Activated B cell treated with CpG ODN at 0.5 μM for 24 hours (primary cell): ENCODE results near the gene ZNF668. TPM values are rescaled to one million over a fixed set of nuclear protein-coding genes. Genes with fewer than 3 reads are reported as not detected.

Experiments
- ATAC-seq: fragments of 200-7000 bp; cut with Tn5 transposase; one replicate; pipeline ENCODE4 v1.10.0; 2021; ENCODE audit warnings: low read depth, mild to moderate bottlenecking, moderate library complexity
- CTCF ChIA-PET: fragments of 350-600 bp; sonication (Branson Sonifier 250); formaldehyde crosslinking; loops from one replicate; lab custom pipeline; 2021; ENCODE audit warnings: antibody characterized with exemption; lab: Charles Lee
- POLR2A ChIA-PET: fragments of 350-600 bp; sonication (Branson Sonifier 250); formaldehyde crosslinking; loops from one replicate; lab custom pipeline; 2021; ENCODE audit warnings: antibody characterized with exemption; lab: Charles Lee
- DNase-seq: peaks from one replicate; pipeline ENCODE4 v3.0.0; 2022
- H3K27ac Mint-ChIP-seq: one replicate; pipeline ENCODE4 v1.8.0; 2020; ENCODE audit warnings: mixed read lengths
- H3K27me3 Mint-ChIP-seq: one replicate; pipeline ENCODE4 v1.8.0; 2021; ENCODE audit warnings: mixed read lengths
- H3K36me3 Mint-ChIP-seq: one replicate; pipeline ENCODE4 v1.8.0; 2021; ENCODE audit warnings: low read depth, mixed read lengths
- H3K4me1 Mint-ChIP-seq: one replicate; pipeline ENCODE4 v1.8.0; 2021; ENCODE audit warnings: mixed read lengths
- H3K4me3 Mint-ChIP-seq: one replicate; pipeline ENCODE4 v1.8.0; 2020; ENCODE audit warnings: mild to moderate bottlenecking, mixed read lengths
- H3K9me3 Mint-ChIP-seq: one replicate; pipeline ENCODE4 v1.8.0; 2020; ENCODE audit warnings: mixed read lengths
- intact Hi-C: fragments of 100-400 bp; cut with micrococcal nuclease; formaldehyde crosslinking; loops from one replicate; pipeline ENCODE4 v1.15.1; 2024
- total RNA-seq: library from RNA; stranded (reverse); gene quantifications from 2 replicates; pipeline ENCODE4 v1.2.3, GENCODE V29; 2022
- TF ChIP-seq, protein P1 (sequence below): fragments of 200-600 bp; IDR thresholded peaks from one replicate; pipeline ENCODE4 v1.8.0; 2022; ENCODE audit warnings: antibody characterized with exemption, mild to moderate bottlenecking

Gene ZNF668
- total RNA-seq, 1 donor from 2014 or later: 10.1 TPM

DNA sequence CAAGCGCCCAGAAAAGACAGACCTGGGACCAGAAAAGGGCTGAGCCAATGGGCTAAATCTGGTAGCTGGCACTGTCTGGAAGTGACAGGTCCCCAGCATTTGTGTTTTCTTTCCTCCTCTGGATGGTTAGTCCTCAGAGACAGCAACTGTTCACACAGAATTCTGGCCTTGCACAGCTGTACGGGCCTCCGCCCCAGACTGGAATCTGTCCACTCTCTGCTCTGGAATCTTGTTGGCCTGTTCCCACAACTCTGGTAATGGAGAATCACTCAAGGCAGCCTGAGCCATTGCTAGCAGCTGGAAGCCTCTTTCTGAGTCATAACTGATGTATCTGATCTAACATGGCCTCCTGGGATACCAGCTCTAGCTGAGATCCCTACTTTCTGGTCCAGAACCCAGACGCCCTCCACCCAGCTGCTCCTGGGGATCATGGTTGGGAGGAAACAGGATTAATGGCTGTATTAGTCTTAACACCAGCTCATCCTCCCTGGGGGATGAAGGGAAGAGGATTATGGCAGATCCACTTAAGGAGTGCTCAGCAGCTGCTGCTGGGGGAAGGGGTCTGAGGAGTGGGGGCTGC lies 9.1 kb downstream of the ZNF668 start:
- ChIA-PET CTCF (no interaction called here), POLR2A (interaction anchor here (0.5 to 2.5 kb wide), 3 partner anchors 9 to 21 kb away, joined by 3 to 8 read pairs (median 4); partner anchors contain the start of genes ZNF646 and ZNF668)
- no peaks in the 10 kb centered on the region for H3K9me3 Mint-ChIP-seq
- DNase-seq: no peak
- no peak overlapping the region for H3K27ac Mint-ChIP-seq
- H3K4me3 Mint-ChIP-seq: no peak overlapping the region
- ATAC-seq: no peak
- peaks cover 7% of the 10 kb centered on the region for H3K4me1 Mint-ChIP-seq
- H3K36me3 Mint-ChIP-seq: peaks cover 25% of the 10 kb centered on the region
- intact Hi-C loops: no loop called here
- TF ChIP-seq, protein P1, sequence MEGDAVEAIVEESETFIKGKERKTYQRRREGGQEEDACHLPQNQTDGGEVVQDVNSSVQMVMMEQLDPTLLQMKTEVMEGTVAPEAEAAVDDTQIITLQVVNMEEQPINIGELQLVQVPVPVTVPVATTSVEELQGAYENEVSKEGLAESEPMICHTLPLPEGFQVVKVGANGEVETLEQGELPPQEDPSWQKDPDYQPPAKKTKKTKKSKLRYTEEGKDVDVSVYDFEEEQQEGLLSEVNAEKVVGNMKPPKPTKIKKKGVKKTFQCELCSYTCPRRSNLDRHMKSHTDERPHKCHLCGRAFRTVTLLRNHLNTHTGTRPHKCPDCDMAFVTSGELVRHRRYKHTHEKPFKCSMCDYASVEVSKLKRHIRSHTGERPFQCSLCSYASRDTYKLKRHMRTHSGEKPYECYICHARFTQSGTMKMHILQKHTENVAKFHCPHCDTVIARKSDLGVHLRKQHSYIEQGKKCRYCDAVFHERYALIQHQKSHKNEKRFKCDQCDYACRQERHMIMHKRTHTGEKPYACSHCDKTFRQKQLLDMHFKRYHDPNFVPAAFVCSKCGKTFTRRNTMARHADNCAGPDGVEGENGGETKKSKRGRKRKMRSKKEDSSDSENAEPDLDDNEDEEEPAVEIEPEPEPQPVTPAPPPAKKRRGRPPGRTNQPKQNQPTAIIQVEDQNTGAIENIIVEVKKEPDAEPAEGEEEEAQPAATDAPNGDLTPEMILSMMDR: no peak
- no peaks in the 10 kb centered on the region for H3K27me3 Mint-ChIP-seq

DNA sequence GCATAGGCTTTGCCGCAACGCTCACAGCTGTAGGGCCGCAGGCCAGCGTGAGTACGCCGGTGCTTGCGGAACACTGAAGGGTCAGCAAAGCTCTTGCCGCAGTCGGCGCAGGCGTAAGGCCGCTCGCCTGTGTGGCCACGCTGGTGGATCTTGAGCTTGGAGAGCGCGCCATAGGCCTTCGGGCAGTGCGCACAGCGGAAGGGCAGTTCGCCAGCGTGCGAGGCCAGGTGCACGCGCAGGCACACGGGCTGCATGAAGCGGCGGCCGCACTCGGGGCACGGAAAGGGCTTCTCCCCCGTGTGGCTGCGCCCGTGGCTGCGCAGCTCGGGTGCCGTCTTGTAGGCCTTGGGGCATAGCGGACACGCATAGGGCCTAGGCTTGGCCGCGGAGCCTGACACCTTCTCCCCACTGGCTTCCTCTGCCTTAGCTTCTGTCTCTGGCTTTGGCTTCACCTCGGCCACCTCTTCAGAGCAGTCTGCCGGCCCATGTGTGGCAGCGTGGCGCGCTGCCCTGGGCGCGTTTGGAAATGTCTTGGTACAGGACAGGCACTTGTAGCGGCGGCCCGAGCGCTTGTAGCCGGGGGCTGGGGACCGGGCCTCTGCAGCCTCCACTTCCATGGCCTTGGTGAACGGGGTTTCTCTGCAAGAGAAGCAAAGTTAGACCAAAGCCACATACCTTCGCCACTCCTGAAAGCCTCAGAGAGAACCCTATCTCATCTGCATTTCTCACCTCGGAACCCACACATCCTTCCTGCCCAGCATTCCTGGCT lies 10.0 kb downstream of the ZNF668 start:
- peaks cover 27% of the 10 kb centered on the region for H3K36me3 Mint-ChIP-seq
- H3K27ac Mint-ChIP-seq: no peak overlapping the region
- H3K27me3 Mint-ChIP-seq: no peaks in the 10 kb centered on the region
- DNase-seq (no peak), ATAC-seq (no peak)
- POLR2A ChIA-PET: interaction anchor here (1.1 to 2.5 kb wide), 2 partner anchors 10 to 13 kb away, joined by 3 to 8 read pairs; partner anchors contain the start of genes ZNF646 and ZNF668
- H3K4me3 Mint-ChIP-seq: no peak overlapping the region
- H3K9me3 Mint-ChIP-seq: no peaks in the 10 kb centered on the region
- CTCF ChIA-PET: no interaction called here
- H3K4me1 Mint-ChIP-seq: peaks cover 7% of the 10 kb centered on the region
- intact Hi-C loops: no loop called here
- TF ChIP-seq, protein P1: no peak

DNA sequence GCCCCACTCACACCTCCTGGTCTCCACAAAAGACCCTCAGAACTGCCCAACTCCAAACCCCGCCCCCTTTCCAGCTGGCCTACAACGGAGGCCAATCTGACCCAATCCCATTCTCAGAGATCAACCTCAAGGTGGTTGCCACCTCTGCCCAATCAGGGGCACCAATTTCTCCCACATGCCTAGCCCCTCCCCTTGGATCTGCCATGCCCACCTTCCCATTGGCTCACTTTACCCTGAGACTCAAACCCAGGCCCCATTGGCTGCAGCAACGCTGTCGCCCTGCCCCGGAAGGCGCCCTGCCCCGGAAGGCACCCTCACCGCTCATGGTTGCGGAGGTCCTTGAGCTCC lies 10.6 kb downstream of the ZNF668 start:
- no peak overlapping the region for H3K4me3 Mint-ChIP-seq
- CTCF ChIA-PET: no interaction called here
- no peak overlapping the region for H3K27ac Mint-ChIP-seq
- H3K9me3 Mint-ChIP-seq: no peaks in the 10 kb centered on the region
- ATAC-seq (no peak), DNase-seq (no peak)
- TF ChIP-seq, protein P1: no peak
- POLR2A ChIA-PET: interaction anchor here (2.5 kb wide), 1 partner anchor 10 kb away, joined by 8 read pairs; the partner anchor contains the start of genes ZNF646 and ZNF668
- H3K27me3 Mint-ChIP-seq: no peaks in the 10 kb centered on the region
- intact Hi-C loops: no loop called here
- H3K4me1 Mint-ChIP-seq: peaks cover 4% of the 10 kb centered on the region
- H3K36me3 Mint-ChIP-seq: peaks cover 27% of the 10 kb centered on the region

- Mint-ChIP-seq H3K27ac (no peak overlapping the region), H3K27me3 (no peaks in the 10 kb centered on the region), H3K4me1 (peaks cover 1% of the 10 kb centered on the region), H3K9me3 (no peaks in the 10 kb centered on the region), H3K36me3 (peaks cover 29% of the 10 kb centered on the region), H3K4me3 (no peak overlapping the region)
- TF ChIP-seq, protein P1: no peak
- ChIA-PET POLR2A (no interaction called here), CTCF (no interaction called here)
- DNase-seq (no peak), ATAC-seq (no peak)
- intact Hi-C loops: no loop called here
These were observed 12.1 kb downstream of the ZNF668 start for GRCh38 chr16:31061813-31062440.
